ENCODE data around the gene ACBD3. TPM values are rescaled to one million over a fixed set of nuclear protein-coding genes. Genes with fewer than 3 reads are reported as not detected.

Gene ACBD3
- 25.6 and 41.0 TPM in 2 replicates for total RNA-seq

DNA sequence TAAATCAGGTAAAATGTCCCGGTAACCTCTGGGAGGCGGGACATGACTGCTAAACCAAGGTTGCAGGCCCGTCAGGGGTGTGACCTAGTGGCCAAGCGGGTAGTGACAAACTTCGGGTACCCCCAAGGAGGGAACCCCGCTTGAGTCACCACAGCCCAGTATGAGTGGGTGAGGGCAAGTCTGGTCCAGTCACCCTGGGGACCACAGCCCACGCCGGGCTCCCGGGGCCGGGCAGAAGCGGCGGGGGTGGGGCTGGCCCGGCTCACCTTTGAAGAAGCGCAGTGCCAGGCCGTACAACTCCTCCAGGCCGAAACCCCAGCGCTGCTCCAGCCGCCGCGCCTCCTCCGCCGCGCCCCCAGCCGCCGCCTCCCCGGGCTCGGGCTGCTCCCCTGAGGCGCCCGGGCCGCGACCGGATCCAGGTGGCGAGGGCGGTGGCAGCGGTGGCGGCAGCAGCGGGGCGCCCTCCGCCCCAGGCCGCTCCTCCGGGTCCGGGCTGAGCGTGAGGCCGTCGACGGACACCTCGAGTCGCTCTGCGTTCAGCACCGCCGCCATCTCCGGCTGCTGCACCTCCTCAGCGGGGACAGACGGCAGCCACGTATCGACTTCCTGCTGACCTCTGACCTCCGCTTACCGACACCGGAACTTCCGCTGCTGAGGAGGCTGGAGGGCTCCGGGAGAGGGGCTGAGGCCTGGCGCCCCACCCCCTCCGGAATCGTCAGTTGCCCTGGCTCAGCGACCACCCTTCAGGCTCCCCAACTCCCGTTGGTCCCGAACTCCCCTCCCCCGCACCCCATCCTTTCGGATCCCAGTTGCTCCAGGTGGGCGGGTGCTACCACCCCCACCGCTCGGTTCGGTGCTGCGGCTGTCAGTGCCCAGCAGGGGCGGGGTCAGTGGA lies at the start of gene ACBD3:
Gene ACBD3, minus strand, starts transcription at position 618 of the 895 bp plus-strand sequence. Its CDS starts 66 bp downstream, at position 552.

DNA sequence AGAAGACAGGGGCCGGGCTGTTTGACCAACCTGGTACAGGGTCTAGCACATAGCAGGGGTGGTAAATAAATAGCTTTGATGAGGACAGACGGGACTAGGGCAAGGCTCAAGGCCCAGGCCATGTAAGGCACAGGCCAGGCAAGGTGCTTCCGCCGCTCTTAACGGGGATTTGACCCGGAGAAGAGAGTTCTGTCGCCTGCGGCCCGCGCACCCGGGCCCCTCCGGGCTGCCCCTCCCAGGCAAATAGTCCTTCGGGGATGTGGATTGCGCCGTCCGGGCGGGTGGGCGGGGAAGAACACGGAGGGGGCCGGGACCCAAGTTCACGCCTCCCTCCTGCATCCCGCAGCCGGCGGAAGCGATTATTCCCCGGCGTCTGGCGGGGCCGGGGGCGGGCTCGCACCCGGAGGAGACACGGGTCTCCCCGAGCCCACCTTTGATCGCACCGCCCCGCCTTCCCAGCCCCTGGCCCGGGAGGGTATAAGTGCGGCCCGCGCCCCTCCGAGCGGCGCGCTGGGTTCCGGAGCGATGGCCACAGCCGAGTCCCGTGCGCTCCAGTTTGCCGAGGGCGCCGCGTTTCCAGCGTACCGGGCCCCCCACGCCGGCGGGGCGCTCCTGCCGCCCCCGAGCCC lies 36.7 kb upstream of the ACBD3 start, which contains the start of gene MIXL1:
Gene MIXL1, plus strand, starts transcription at position 508 of the 629 bp plus-strand sequence. Its CDS starts 18 bp downstream, at position 526.

Other genes with a start within 250 kb of the ACBD3 start
- not detected in 2 replicates for gene LEFTY2, start 245.5 kb downstream of the ACBD3 start, total RNA-seq
- 19.8 and 29.5 TPM in 2 replicates for gene SDE2, start 187.4 kb downstream of the ACBD3 start, total RNA-seq
- gene H3-3A, start 124.0 kb downstream of the ACBD3 start, total RNA-seq = 127 and 160 TPM in 2 replicates
- gene MIXL1, start 36.9 kb upstream of the ACBD3 start, total RNA-seq = 0.06 TPM in 1 of 2 replicates, not detected in the other
- gene LIN9, start 122.4 kb upstream of the ACBD3 start, total RNA-seq = 5.0 and 5.9 TPM in 2 replicates
- 86.3 and 159 TPM in 2 replicates for gene PARP1, start 221.4 kb upstream of the ACBD3 start, total RNA-seq